ENCODE data around the gene MLLT10.

DNA sequence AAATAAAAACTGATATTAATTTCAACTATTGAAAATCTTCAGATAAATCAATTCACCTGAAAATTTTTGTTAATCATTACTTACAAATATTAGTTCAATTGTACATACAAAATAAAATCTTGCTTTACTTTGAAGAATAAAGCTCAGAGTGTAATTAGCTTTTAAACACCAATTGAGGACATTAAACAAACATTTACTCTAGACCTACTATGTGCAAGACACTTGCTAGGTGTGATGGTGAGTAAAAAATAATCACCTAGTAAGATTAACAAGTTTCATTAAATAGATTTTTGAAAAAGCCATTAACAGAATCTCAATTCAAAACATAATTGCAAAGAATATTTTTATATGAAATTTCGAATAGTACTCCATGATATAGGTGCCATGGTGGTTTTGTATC, 3.9 kb upstream of the MLLT10 start:
- TF ChIP-seq, protein P1, sequence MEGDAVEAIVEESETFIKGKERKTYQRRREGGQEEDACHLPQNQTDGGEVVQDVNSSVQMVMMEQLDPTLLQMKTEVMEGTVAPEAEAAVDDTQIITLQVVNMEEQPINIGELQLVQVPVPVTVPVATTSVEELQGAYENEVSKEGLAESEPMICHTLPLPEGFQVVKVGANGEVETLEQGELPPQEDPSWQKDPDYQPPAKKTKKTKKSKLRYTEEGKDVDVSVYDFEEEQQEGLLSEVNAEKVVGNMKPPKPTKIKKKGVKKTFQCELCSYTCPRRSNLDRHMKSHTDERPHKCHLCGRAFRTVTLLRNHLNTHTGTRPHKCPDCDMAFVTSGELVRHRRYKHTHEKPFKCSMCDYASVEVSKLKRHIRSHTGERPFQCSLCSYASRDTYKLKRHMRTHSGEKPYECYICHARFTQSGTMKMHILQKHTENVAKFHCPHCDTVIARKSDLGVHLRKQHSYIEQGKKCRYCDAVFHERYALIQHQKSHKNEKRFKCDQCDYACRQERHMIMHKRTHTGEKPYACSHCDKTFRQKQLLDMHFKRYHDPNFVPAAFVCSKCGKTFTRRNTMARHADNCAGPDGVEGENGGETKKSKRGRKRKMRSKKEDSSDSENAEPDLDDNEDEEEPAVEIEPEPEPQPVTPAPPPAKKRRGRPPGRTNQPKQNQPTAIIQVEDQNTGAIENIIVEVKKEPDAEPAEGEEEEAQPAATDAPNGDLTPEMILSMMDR (IDR thresholded peaks at IDR 0.05; ENCODE audit: poor library complexity), result no peak
- TF ChIP-seq EZH2phosphoT487 (IDR thresholded peaks at IDR 0.05; ENCODE audit: low read depth, severe bottlenecking, unreplicated experiment), result no peak
- TF ChIP-seq EZH2 (IDR thresholded peaks at IDR 0.05; ENCODE audit: borderline replicate concordance), result no peak

Data from hepatocyte (in vitro differentiated cells).